SIG-M5 (cell line): ENCODE data around the gene C8A.

Experiments
- DNase-seq: peaks from one replicate; lab custom pipeline; 2025; lab: John Stamatoyannopoulos, UW

C8A gene

GRCh38 chr1:56854521-56855099, at the start of gene C8A:
Gene C8A, plus strand, starts transcription at chr1:56854797. Its CDS starts 105 bp downstream, at chr1:56854902.
- DNase-seq, result no peak

GRCh38 chr1:56806804-56807203, 47.8 kb upstream of the C8A start:
- DNase-seq, result no peak

GRCh38 chr1:56808410-56808809, 46.2 kb upstream of the C8A start:
- no peak for DNase-seq

GRCh38 chr1:56811331-56811730, 43.3 kb upstream of the C8A start:
- no peak for DNase-seq

GRCh38 chr1:56814205-56814604, 40.4 kb upstream of the C8A start:
- DNase-seq, result no peak

- DNase-seq, result no peak
Measured at GRCh38 chr1:56816264-56816663, 38.3 kb upstream of the C8A start.

GRCh38 chr1:56816909-56817308, 37.7 kb upstream of the C8A start:
- no peak for DNase-seq

GRCh38 chr1:56817716-56818463, 36.7 kb upstream of the C8A start:
- DNase-seq, result no peak

- no peak for DNase-seq
Measured at GRCh38 chr1:56819387-56819899, 35.2 kb upstream of the C8A start, which contains the start of gene FYB2. Gene FYB2, minus strand, starts transcription at chr1:56819404. Its CDS starts 114 bp downstream, at chr1:56819290.

- DNase-seq, result no peak
Measured at GRCh38 chr1:56820755-56821461, 33.7 kb upstream of the C8A start.

GRCh38 chr1:56821462-56821797, 33.2 kb upstream of the C8A start:
- no peak for DNase-seq

GRCh38 chr1:56824271-56824670, 30.3 kb upstream of the C8A start:
- no peak for DNase-seq

- DNase-seq, result no peak
Measured at GRCh38 chr1:56824938-56825337, 29.7 kb upstream of the C8A start.

GRCh38 chr1:56825436-56825835, 29.2 kb upstream of the C8A start:
- no peak for DNase-seq

- no peak for DNase-seq
Measured at GRCh38 chr1:56827711-56828110, 26.9 kb upstream of the C8A start.

GRCh38 chr1:56830052-56830451, 24.5 kb upstream of the C8A start:
- no peak for DNase-seq

GRCh38 chr1:56831871-56832693, 22.5 kb upstream of the C8A start:
- DNase-seq, result no peak

GRCh38 chr1:56833088-56833487, 21.5 kb upstream of the C8A start:
- DNase-seq, result no peak

- no peak for DNase-seq
Measured at GRCh38 chr1:56834137-56834900, 20.3 kb upstream of the C8A start.

- no peak for DNase-seq
Measured at GRCh38 chr1:56835657-56836056, 18.9 kb upstream of the C8A start.

- no peak for DNase-seq
Measured at GRCh38 chr1:56836359-56836758, 18.2 kb upstream of the C8A start.
